GM18511 (cell line): Measurements from ENCODE around the gene SOX30.
"Not testable (repeated sequence)": the region's sequence is repeated elsewhere in the genome, so short reads cannot be mapped to it uniquely, and the experiment has no call there.

Experiments used
- ATAC-seq: cut with Tn5 transposase; IDR thresholded peaks from one replicate; pipeline ENCODE4 v1.9.1; 2021; ENCODE audit warnings: mild to moderate bottlenecking, moderate library complexity; ENCODE audit not compliant: unreplicated experiment

The SOX30 gene

DNA sequence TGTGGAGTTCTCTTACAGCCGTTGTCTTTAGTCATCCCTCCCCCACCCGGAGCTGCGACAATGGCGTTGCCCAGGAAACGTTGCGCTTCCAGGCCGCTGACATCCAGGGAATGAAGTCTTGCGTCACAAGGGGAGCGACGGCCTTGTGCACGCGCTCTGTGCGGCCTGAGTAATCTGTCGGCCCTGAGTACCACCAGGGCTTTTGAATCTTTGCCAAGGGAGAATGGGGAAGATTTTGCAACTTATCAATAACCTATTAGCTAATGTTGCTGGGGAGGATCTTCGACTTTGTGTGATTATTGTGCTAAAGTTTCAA, at the start of gene SOX30:
Gene SOX30, minus strand, starts transcription at position 62 of the 316 bp plus-strand sequence. CDS start 360 bp downstream, outside the sequence.
- no peak for ATAC-seq

- not testable (repeated sequence) for ATAC-seq
These were observed 46.4 kb upstream of the SOX30 start for GRCh38 chr5:157698674-157699073.

- not testable (repeated sequence) for ATAC-seq
These were observed 43.9 kb upstream of the SOX30 start for GRCh38 chr5:157696154-157696553.

GRCh38 chr5:157693816-157694215, 41.6 kb upstream of the SOX30 start:
- not testable (repeated sequence) for ATAC-seq

- no peak for ATAC-seq
These were observed 38.6 kb upstream of the SOX30 start for GRCh38 chr5:157690690-157691433.

DNA sequence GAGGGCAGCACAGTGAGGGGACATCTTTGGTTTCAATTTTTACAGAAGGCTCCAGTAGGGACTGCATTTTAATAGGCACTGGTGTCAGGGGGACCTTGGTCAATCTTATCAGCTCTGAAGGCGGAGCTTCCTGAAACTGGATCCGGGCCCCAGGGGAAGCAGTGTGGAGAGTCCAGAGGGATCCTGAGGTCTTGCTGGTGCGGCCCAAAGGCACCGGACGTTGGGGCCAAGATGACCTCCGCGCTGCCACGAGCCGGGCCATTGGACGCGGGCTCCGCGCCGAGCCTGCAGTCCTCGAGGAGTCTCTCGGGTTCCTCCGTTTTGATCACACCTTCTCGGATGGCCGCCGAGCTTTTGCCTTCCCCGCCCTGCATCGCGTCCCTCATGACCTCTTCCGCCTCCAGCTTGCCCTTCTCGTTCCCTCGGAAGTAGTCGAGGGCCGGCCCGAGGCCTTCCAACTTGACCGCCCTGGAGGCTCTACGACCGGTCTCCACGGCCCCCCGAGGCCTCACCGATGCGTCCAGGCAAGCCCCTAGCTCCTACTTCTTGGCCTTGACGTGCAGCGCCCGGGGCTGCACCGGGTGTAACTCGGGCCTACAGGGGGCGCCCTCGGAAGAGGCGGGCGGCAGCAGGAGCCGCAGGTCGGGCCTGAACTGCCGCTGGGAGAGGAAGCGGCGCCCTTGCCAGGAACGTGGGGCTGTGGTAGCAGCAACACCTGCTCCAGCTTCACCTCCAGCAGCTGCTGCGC, 37.9 kb upstream of the SOX30 start:
- no peak for ATAC-seq

- ATAC-seq, result no peak
These were observed 34.9 kb upstream of the SOX30 start for GRCh38 chr5:157687198-157687554.

DNA sequence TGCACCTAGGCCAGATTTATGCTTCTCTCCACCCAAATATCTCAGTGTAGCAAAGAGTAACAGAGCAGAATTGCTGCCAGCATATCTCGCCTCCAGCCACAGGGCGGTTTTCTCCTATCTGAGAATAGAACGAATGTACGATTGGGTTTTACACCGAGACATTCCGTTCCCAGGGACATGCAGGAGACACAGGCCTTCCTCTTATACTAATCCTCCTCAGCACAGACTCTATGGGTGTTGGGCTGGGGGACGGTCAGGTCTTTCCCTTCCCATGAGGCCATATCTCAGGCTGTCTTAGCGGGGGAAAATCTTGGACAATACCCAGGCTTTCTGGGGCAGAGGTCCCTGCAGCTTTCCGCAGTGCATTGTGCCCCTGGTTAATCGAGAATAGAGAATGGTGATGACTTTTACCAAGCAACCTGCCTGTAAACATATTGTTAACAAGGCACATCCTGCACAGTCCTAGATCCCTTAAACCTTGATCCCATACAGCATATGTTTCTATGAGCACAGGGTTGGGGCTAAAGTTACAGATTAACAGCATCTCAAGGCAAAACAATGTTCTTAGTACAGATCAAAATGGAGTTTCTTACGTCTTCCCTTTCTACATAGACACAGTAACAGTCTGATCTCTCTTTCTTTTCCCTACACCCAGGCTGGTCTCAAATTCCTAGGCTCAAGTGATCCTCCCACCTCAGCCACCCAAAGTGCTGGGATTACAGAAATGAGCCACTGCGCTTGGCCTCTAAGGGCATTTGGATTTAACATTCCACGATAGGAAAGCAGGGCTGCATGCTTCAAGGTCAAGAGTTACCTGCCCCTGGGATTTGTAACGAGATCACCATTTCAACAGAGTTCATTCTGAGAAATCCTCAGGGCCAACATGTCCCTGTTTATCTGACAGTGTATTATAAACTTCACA, 34.3 kb upstream of the SOX30 start:
- ATAC-seq, result not testable (repeated sequence)

GRCh38 chr5:157682257-157682656, 30.0 kb upstream of the SOX30 start:
- no peak for ATAC-seq

- ATAC-seq, result no peak
These were observed 28.8 kb upstream of the SOX30 start for GRCh38 chr5:157681048-157681447.

DNA sequence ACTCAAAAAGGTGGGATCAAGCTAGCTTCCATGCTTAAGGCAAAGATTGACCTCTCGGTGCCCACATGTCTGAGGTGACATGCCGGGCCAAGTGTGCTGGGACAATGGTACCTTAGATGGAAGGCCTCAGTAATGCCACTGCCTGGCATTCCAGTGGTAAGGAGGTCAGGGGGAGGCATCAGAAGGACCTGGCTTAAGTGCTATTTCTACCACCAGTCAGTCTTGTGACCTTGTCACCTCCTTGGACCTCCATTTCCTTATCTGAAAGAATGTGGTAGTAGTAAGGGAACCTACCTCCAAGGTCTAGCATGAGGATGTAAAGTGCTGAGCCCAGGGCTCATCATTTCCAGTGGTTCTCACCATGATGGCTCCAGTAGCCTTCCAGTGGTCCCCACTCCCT, 28.0 kb upstream of the SOX30 start:
- ATAC-seq, result no peak

- no peak for ATAC-seq
These were observed 27.6 kb upstream of the SOX30 start for GRCh38 chr5:157679801-157680200.

- ATAC-seq, result no peak
These were observed 25.7 kb upstream of the SOX30 start for GRCh38 chr5:157677931-157678330.

DNA sequence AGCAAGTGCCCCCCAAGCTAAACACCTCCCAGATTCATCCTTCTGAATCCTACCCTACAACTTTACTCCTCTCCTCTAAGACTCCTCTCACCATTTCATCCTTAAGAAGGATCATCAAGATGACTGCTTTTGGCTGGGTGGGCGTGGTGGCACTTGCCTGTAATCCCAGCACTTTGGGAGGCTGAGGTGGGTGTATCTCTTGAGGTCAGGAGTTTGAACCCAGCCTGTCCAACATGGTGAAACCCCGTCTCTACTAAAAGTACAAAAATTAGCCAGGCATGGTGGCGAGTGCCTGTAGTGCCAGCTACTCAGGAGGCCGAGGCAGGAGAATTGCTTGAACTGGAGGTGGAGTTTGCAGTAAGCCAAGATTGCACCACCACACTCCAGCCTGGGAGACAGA, 22.1 kb upstream of the SOX30 start:
- ATAC-seq, result not testable (repeated sequence)

GRCh38 chr5:157672976-157673375, 20.7 kb upstream of the SOX30 start:
- ATAC-seq, result no peak

DNA sequence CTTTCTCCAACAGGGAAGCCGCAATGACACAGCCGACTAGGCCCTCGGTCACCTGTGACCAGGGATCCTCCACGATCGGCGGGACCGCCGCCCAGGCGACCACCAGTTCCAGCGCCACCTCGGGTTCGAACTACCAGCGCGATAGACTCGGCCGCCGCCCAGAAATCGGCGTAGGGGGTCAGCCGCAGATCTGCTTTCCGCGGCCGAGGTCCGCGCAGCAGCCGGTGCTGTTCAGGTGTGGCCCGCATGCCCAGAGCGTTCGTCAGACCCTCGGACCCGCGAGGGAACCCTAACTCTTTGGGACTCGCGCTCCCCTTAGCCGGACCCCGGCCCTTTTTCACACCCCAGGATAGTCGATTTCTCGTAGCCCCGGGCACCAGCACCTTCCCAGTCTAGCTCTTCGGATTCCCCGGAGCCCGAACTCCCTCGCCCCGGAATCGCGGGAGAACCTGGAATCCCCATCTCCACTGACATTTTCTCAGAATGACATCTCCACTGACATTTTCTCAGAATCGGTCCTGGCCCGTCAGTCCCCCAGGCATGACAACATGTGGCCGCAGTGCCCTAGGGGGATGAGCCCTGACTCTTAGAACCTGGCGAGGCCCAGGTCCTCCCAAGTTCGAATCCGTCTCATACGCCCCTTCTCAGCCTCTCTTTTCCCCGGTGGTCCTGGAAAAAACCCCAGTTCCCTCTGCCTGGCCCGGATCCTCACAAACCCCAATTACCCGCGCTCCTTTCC, 19.5 kb upstream of the SOX30 start:
- no peak for ATAC-seq

- peak; percentile 52 for ATAC-seq
These were observed 18.7 kb upstream of the SOX30 start, which contains the start of gene C5orf52 for GRCh38 chr5:157670662-157671591. C5orf52 (plus strand) TSS chr5:157671533; CDS start chr5:157671615, 82 bp downstream.

DNA sequence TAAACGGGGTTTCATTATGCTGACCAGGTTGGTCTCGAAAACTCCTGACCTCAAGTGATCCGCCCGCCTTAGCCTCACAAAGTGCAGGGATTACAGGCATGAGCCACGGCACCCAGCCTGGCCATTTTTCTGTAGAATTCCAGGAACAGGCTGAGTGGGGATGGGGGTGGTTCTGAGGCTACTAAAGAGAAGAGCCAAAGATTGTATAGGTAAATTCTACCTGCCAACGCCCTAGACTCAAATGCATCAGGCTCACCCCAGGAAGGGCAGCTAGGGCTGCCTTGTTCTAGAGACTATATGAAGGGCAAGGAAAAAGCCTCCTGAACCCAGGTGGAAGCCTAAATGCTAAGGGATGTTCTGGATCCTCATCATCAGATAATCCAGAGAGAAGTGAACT, 17.5 kb upstream of the SOX30 start:
- no peak for ATAC-seq

GRCh38 chr5:157668356-157668755, 16.1 kb upstream of the SOX30 start:
- no peak for ATAC-seq
